ENCODE results near the gene ACACA.

Gene ACACA

GRCh38 chr17:37438141-37438540 is 31.5 kb upstream of the ACACA start:
- ChIA-PET POLR2A (no interaction called here), CTCF (interaction anchor here (0.5 to 2.4 kb wide), 9 partner anchors 8 to 131 kb away, joined by 3 to 10 read pairs (median 5); no protein-coding TSS in a partner anchor)
- no peak for DNase-seq (ENCODE audit: low read depth, low spot score)

GRCh38 chr17:37432671-37433070 is 26.0 kb upstream of the ACACA start:
- no peak for DNase-seq (ENCODE audit: low read depth, low spot score)
- H3K4me3 ChIP-seq (ENCODE audit: low read depth, low read length) = no peak overlapping the region
- TF ChIP-seq CTCF (IDR thresholded peaks at IDR 0.05; ENCODE audit: insufficient read depth, low read length, missing control alignments) = no peak
- ChIA-PET CTCF (interaction anchor here (0.9 kb wide), 1 partner anchor 25 kb away, joined by 3 read pairs; no protein-coding TSS in a partner anchor), POLR2A (no interaction called here)

More at GRCh38 chr17:37438141-37438540, 31.5 kb upstream of the ACACA start:
- TF ChIP-seq CTCF (IDR thresholded peaks at IDR 0.05; ENCODE audit: insufficient read depth, low read length, missing control alignments) = no peak
- no peak overlapping the region for H3K4me3 ChIP-seq (ENCODE audit: low read depth, low read length)

GRCh38 chr17:37430051-37430627 is 23.5 kb upstream of the ACACA start:
- DNase-seq (ENCODE audit: low read depth, low spot score) = no peak
- POLR2A ChIA-PET = interaction anchor here (1.0 to 1.5 kb wide), 3 partner anchors 23 to 87 kb away, joined by 3 to 5 read pairs (median 3); no protein-coding TSS in a partner anchor
- CTCF ChIA-PET = interaction anchor here (1.1 to 1.7 kb wide), 4 partner anchors 9 to 57 kb away, joined by 3 to 9 read pairs (median 6); no protein-coding TSS in a partner anchor

GRCh38 chr17:37429453-37429852 is 22.8 kb upstream of the ACACA start:
- no peak for DNase-seq (ENCODE audit: low read depth, low spot score)
- no peak for TF ChIP-seq CTCF (IDR thresholded peaks at IDR 0.05; ENCODE audit: insufficient read depth, low read length, missing control alignments)
- H3K4me3 ChIP-seq (ENCODE audit: low read depth, low read length) = no peak overlapping the region
- ChIA-PET CTCF (interaction anchor here (1.2 to 1.7 kb wide), 3 partner anchors 9 to 56 kb away, joined by 6 to 9 read pairs (median 7); no protein-coding TSS in a partner anchor), POLR2A (interaction anchor here (1.0 to 1.3 kb wide), 2 partner anchors 62 to 87 kb away, joined by 3 to 5 read pairs; no protein-coding TSS in a partner anchor)

More at GRCh38 chr17:37430051-37430627, 23.5 kb upstream of the ACACA start:
- no peak overlapping the region for H3K4me3 ChIP-seq (ENCODE audit: low read depth, low read length)
- no peak for TF ChIP-seq CTCF (IDR thresholded peaks at IDR 0.05; ENCODE audit: insufficient read depth, low read length, missing control alignments)

- no peak for TF ChIP-seq CTCF (IDR thresholded peaks at IDR 0.05; ENCODE audit: insufficient read depth, low read length, missing control alignments)
- CTCF ChIA-PET = interaction anchor here (1.5 kb wide), 1 partner anchor 56 kb away, joined by 6 read pairs; no protein-coding TSS in a partner anchor
- DNase-seq (ENCODE audit: low read depth, low spot score) = no peak
- POLR2A ChIA-PET = no interaction called here
- no peak overlapping the region for H3K4me3 ChIP-seq (ENCODE audit: low read depth, low read length)
These were observed 22.4 kb upstream of the ACACA start for GRCh38 chr17:37429039-37429438.

- no peak overlapping the region for H3K4me3 ChIP-seq (ENCODE audit: low read depth, low read length)
- DNase-seq (ENCODE audit: low read depth, low spot score) = no peak
- no peak for TF ChIP-seq CTCF (IDR thresholded peaks at IDR 0.05; ENCODE audit: insufficient read depth, low read length, missing control alignments)
- CTCF ChIA-PET = interaction anchor here (1.0 kb wide), 1 partner anchor 10 kb away, joined by 3 read pairs; no protein-coding TSS in a partner anchor
- POLR2A ChIA-PET = no interaction called here
These were observed 18.6 kb upstream of the ACACA start for GRCh38 chr17:37425268-37425667.
